Renal pelvis (tissue), 4 donors: ENCODE measurements around the gene SEPHS2. TPM values are rescaled to one million over a fixed set of nuclear protein-coding genes. Genes with fewer than 3 reads are reported as not detected.
"Not testable (repeated sequence)": the region's sequence is repeated elsewhere in the genome, so short reads cannot be mapped to it uniquely, and the experiment has no call there.

ENCODE experiments used
- DNase-seq: peaks from one replicate; pipeline ENCODE4 v3.0.0-alpha.2; 2013
- polyA plus RNA-seq, 3 donors: library from polyadenylated mRNA; unstranded; fragments of 120-200 nt; gene quantifications; one replicate each; pipeline ENCODE4 v1.2.1, GENCODE V29; 2013; ENCODE audit not compliant: insufficient read length in 3 of 3

The SEPHS2 gene
- polyA plus RNA-seq, 3 donors = 95.6 to 96.4 (median 96.0) TPM

GRCh38 chr16:30473231-30474073, 27.8 kb upstream of the SEPHS2 start:
- DNase-seq = no peak

DNA sequence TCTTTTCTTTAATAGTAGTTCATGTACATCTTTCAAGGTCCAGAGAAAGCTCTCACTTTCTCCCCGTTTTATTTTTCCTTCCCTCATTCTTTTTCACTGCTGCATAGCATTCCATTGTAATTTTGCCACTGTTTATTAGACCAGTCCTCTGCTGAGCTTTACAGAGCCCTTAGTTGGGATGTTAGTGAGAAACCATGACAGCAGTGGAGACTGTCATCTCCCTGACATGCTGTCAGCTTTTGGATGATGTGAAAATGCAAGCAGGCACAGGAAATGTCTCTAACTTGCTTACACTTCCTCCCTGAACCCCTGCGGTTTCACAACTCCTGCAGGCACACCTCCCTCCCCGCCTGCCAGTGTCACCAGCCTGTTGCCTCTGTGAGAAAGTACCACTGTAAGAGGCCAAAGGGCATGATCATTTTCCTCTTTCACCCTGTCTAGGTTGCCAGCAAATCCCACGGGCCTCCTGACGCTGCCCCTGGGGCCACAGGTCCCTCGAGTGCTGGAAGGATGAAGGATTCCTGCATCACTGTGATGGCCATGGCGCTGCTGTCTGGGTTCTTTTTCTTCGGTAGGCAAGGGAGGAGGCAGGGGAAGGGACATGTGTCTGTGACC, 26.8 kb upstream of the SEPHS2 start, which contains the start of gene ITGAL:
Gene ITGAL, plus strand, starts transcription at position 415 of the 615 bp plus-strand sequence. Its CDS starts 96 bp downstream, at position 511.
- no peak for DNase-seq

DNA sequence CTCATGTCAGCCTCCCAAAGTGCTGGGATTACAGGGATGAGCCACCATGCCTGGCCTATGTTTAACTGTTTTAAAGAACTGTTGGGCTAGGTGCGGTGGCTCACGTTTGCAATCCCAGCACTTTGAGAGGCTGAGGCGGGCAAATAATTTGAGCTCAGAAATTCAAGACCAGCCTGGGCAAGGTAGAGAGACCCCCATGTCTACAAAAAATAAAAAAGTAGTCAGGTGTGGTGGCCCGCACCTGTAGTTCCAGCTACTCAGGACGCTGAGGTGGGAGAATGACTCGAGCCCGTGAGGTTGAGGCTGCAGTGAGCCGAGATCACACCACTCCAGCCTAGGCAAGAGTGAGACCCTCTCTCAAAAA, 24.9 kb upstream of the SEPHS2 start:
- DNase-seq = no peak

- DNase-seq = no peak
Observed at GRCh38 chr16:30470170-30470512, 24.5 kb upstream of the SEPHS2 start.

- DNase-seq = no peak
Observed at GRCh38 chr16:30464078-30464477, 18.4 kb upstream of the SEPHS2 start.

GRCh38 chr16:30461426-30461825, 15.8 kb upstream of the SEPHS2 start:
- not testable (repeated sequence) for DNase-seq

GRCh38 chr16:30459456-30459855, 13.8 kb upstream of the SEPHS2 start:
- DNase-seq = no peak

DNA sequence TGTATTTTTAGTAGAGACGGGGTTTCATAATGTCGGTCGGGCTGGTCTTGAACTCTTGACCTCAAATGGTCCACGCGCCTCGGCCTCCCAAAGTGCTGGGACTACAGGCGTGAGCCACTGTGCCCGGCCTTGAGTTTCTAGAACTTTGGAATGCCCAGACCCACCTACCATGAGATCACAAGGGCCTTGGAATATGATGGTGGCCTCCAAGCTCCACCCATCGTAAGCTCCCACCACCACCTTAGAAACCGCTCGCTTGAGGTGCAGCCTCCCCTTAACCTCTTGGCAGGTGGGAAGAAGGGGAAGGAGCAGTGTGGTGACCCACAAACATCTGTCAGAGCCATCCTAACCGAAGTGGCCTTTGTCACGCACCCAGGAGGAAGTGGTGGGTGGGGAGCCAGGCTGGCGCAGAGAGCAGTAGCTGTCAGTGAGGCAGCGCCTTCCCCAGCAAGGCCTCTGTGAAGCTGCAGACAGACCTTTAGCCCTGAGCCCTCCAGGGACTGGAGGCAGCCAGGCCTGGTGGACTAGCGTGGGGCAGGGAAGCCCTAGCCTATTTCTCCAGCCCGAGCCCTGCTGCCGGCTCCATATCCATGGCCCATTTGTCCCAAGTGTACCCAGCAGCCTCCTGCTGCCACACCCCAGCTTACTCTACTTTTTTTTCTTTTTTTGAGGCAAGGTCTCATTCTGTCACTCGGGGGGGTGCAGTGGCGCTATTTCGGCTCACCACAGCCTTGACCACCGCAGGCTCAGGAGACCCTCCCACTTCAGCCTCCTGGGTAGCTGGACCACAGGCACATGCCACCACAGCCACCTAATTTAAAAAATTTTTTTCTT, 13.1 kb upstream of the SEPHS2 start:
- DNase-seq = no peak

DNA sequence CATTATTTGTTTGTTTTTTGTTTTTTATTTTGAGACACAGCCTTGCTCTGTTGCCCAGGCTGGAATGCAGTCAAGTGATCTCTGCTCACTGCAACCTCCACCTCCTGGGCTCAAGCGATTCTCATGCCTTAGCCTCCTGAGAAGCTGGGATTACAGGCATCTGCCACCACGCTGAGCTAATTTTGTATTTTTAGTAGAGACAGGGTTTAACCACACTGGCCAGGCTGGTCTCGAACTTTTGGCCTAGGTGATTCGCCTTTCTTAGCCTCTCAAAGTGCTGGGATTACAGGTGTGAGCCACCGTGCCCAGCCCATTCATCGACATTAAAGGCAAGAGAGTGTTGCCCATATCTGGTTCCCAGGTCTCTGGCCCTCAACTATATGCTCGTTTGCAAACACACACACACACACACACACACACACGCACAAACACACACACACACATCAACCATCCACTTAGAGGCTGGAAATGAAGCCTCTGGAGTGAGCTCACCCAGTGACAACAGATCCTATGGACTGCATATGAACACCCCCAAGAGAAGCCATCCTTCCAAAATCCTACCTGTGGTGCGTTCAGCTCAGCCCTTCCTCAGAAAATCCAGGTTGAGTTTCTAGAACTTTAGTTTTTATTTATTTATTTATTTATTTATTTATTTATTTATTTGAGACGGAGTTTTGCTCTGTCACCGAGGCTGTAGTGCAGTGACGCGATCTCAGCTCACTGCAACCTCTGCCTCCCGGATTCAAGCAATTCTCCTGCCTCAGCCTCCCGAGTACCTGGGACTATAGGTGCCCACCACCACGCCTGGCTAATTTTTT, 12.3 kb upstream of the SEPHS2 start:
- DNase-seq = no peak

DNA sequence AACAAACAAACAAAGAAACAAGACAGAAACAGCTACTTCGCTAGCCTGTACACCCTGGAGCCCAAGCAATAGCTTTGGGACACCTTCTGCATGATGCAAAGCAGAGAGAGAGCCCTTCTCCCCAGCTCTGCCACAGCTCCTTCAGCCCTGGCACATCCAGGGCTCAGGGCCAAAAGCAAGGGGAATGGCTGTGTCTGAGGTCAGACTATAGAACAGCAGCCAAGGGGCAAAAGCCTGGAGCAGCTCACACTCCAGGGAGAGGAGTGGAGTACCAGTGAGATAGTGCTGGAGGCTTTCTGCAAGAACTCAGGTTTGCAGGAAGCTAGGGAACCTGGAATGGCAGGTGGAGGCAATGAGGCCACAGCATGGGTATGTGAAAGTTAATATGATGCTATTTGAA, 11.6 kb upstream of the SEPHS2 start:
- no peak for DNase-seq

DNA sequence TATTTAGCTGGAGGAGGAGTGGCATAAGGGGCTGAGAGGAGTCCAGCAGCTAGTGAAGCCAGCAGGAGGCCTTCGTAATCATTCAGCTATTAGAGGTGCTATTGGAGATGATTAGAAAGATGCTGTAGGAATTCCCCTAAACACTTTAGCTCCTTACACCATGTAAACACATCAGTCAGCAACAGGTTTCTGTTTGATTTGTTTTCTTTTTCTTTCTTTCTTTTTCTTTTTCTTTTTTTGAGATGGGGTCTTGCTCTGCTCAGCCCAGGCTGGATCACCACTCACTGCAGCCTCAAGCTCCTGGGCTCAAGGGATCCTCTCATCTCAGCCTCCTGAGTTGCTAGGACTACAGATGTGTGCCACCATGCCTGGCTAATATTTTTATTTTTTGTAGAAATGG, 10.6 kb upstream of the SEPHS2 start:
- no peak for DNase-seq

DNA sequence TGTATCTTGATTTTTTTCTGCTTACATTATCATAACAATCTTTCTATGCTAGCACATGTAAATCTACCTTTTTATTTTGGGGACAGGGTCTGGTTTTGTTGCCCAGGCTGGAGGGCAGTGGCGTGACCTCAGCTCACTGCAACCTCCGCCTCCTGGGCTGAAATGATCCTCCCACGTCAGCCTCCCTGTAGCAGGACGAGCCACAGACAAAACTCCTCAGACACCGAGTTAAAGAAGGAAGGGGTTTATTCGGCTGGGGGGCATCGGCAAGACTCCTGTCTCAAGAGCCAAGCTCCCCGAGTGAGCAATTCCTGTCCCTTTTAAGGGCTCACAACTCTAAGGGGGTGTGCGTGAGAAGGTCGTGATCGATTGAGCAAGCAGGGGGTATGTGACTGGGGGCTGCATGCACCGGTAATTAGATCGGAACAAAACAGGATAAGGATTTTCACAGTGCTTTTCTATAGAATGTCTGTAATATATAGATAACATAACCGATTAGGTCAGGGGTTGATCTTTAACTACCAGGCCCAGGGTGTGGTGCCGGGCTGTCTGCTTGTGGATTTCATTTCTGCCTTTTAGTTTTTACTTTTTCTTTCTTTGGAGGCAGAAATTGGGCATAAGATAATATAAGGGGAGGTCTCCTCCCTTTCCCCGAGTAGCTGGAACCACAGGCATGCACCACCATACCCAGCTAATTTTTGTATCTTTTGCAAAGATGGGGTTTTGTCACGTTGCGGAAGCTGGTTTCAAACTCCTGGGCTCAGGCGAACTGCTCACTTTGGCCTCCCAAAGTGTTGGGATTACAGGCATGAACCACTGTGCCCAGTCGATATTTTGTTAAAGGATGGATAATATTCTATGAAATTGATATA, 7.3 kb upstream of the SEPHS2 start:
- not testable (repeated sequence) for DNase-seq

GRCh38 chr16:30449116-30449435, 3.4 kb upstream of the SEPHS2 start:
- DNase-seq = no peak

DNA sequence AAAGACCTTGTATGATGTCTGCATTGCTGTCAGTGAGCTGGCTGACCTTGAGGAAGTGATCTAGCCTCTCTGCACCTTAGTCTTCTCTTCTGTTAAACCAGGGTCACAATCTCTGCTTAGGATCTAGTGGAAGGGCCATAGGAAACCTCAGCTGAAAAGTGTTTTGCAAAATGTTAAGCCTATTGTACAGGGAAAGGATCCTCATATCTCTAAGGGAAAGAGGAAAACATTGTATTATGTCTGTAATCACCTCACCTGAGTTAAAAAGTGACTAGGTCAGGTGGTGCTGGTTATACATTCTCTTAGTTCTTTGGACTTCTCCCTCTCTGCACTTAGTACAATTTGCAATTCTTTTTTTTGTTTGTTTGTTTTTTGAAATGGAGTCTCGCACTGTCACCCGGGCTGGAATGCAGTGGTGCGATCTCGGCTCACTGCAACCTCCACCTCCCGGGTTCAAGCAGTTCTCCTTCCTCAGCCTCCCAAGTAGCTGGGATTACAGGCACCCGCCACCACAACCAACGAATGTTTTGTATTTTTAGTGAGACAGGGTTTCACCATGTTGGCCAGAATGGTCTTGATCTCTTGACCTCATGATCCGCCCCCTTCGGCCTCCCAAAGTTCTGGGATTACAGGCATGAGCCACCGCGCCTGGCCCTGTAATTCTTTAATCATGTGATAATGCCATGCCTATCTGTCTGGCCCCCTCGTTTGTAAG, 2.0 kb upstream of the SEPHS2 start:
- DNase-seq = no peak

- no peak for DNase-seq
Observed at GRCh38 chr16:30446203-30446595, 525 bp upstream of the SEPHS2 start.

DNA sequence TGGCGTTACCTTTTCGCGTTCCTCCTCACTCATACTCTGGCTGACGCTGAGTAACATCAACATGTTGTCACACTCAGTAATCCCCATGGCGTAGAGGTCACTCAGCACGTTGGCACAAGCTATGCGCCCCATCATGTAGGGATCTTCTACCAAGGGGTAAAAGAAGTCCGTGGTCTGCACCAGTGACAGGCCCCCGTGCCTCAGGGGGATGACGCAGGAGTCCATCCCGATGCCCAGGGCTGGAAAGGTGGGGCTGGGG, 596 bp downstream of the SEPHS2 start:
- no peak for DNase-seq

DNA sequence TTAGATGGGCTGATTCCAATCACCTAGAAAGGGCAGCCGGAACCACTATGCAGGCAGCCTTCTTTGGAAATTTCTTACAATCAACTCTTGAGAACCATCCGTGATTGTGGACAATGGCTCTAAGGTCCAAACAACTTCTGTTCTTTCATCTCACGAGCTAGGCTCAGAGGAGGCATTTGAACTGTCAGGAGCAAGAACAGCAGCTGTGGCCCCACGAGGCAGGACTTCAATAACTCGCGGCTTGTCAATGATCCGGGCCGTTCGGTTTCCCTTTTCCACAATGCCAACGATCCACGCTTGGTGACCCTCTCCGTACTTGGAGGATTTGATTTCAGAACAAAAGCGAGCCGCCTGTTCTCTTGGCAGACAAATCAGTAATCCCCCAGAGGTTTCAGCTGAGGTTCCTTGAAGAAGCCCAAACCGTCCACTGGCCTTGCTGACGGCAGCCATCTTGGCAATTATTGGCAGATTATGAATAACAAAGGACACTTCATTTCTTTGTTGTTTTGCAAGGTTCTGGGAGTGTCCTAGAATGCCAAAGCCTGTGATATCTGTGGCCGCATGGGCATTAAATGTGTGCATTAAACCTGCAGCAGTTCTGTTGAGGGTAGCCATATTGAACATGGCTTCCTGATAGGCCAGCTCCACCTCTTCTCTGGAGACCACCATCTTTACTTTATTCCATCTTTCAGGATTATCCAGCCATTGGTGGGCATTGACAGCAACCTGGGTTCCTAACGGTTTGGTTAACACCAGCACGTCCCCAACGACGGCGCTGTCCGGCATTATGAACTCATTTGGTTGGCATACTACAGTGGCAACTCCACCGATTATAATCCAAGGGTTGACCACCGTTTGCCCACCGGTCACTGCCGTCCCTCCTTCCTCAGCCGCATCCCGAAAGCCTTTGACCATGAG, 1.2 kb downstream of the SEPHS2 start:
- DNase-seq = no peak

GRCh38 chr16:30443631-30444030, 2.0 kb downstream of the SEPHS2 start:
- DNase-seq = no peak

- DNase-seq = no peak
Observed at GRCh38 chr16:30439720-30440348, 5.8 kb downstream of the SEPHS2 start.
